DMS53 treated with DMSO at 0.1 percent for 48 hours (cell line): Measurements from ENCODE around the gene UNKL.

ENCODE experiments used
- DNase-seq: peaks from one replicate; lab custom pipeline; 2025; ENCODE audit not compliant: unreplicated experiment; lab: John Stamatoyannopoulos, UW

UNKL gene

GRCh38 chr16:1378804-1379303 lies 35.6 kb downstream of the UNKL start:
- no peak for DNase-seq

GRCh38 chr16:1378087-1378803 lies 36.3 kb downstream of the UNKL start:
- DNase-seq, result no peak

GRCh38 chr16:1377406-1378010 lies 37.0 kb downstream of the UNKL start:
- DNase-seq, result no peak

GRCh38 chr16:1375741-1376410 lies 38.6 kb downstream of the UNKL start:
- DNase-seq, result no peak

- DNase-seq, result no peak
These were observed 39.2 kb downstream of the UNKL start for GRCh38 chr16:1375298-1375640.

- DNase-seq, result no peak
These were observed 39.8 kb downstream of the UNKL start for GRCh38 chr16:1374418-1375297.

- no peak for DNase-seq
These were observed 42.1 kb downstream of the UNKL start for GRCh38 chr16:1372292-1372950.

GRCh38 chr16:1371054-1371978 lies 43.2 kb downstream of the UNKL start:
- no peak for DNase-seq

- peak; percentile 73 for DNase-seq
These were observed 46.9 kb downstream of the UNKL start for GRCh38 chr16:1367486-1368174.

- DNase-seq, result peak; percentile 73
These were observed 47.7 kb downstream of the UNKL start for GRCh38 chr16:1366712-1367299.

- DNase-seq, result no peak
These were observed 48.3 kb downstream of the UNKL start for GRCh38 chr16:1366060-1366711.

GRCh38 chr16:1364510-1364909 lies 50.0 kb downstream of the UNKL start:
- no peak for DNase-seq

GRCh38 chr16:1363501-1364041 lies 50.9 kb downstream of the UNKL start:
- peak; percentile 60 for DNase-seq

GRCh38 chr16:1362807-1363206 lies 51.7 kb downstream of the UNKL start:
- peak; percentile 38 for DNase-seq

GRCh38 chr16:1361685-1362360 lies 52.7 kb downstream of the UNKL start:
- no peak for DNase-seq

GRCh38 chr16:1357906-1358566 lies 56.5 kb downstream of the UNKL start:
- DNase-seq, result no peak
